Left ventricle myocardium superior (tissue), 1 donor: Measurements from ENCODE around the gene SKIC8. TPM values are rescaled to one million over a fixed set of nuclear protein-coding genes. Genes with fewer than 3 reads are reported as not detected.
"Not testable (repeated sequence)": the region's sequence is repeated elsewhere in the genome, so short reads cannot be mapped to it uniquely, and the experiment has no call there.

ENCODE experiments used
- ATAC-seq: fragments of 200-7000 bp; cut with Tn5 transposase; one replicate; pipeline ENCODE4 v1.9.1; 2020; ENCODE audit warnings: mild to moderate bottlenecking, moderate library complexity
- DNase-seq: peaks from one replicate; pipeline ENCODE4 v3.0.0-alpha.2; 2020
- intact Hi-C: fragments of 100-400 bp; cut with micrococcal nuclease; formaldehyde crosslinking; loops from one replicate; pipeline ENCODE4 v1.11.0; 2022
- total RNA-seq: library from RNA; stranded (reverse); fragmentation: NEBNext Ultra II Directional; extraction: Animal tissue kit (Norgen Biotek cat#: 25700); gene quantifications from one replicate; pipeline ENCODE4 v1.2.1, GENCODE V29; 2021
- donor health status: DM: no; HTN: yes; CAD: no; lungs with severe emphysema.

The SKIC8 gene
- total RNA-seq, 1 donor from 2014 or later, result 27.5 TPM

DNA sequence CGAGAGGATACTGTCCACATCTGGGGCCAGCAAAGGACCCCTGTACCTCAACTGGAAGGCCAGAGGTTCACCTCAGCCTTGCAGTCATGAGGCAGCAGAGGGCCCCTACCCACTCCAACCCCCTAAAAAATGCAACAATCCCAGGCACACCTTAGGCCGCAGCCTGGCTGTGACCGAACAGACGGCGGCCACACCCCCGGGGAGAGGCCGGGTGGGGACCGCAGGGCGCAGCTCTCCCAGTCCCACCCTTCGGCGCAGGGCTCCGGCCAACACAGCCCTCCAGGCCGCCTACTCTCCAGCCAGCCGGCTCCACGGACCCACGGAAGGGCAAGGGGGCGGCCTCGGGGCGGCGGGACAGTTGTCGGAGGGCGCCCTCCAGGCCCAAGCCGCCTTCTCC lies 35.5 kb downstream of the SKIC8 start:
- ATAC-seq (no peak), DNase-seq (peak; percentile 37)
- intact Hi-C loops, result no loop called here

DNA sequence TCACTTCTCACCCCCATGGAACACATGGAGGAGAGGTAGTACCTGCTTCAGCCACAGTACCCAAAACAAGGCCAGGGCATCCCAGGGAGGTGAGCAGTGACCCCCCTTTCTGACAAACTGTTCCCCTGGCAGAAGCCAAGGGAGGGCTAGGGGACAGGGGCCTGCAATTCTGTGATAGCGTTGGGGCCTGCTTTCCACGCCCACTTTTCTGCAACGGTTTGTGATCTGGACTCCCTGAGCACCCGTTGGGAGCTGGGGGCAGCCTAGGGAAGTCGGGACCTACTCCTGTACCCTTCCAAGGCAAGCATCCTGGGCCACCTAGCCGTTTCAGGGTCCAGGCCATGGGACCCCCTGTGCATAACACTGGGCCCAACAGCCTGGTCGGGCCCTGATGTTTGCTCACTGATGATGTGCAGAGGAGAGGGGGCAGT lies 36.0 kb downstream of the SKIC8 start:
- intact Hi-C loops, result no loop called here
- ATAC-seq, result no peak
- no peak for DNase-seq

DNA sequence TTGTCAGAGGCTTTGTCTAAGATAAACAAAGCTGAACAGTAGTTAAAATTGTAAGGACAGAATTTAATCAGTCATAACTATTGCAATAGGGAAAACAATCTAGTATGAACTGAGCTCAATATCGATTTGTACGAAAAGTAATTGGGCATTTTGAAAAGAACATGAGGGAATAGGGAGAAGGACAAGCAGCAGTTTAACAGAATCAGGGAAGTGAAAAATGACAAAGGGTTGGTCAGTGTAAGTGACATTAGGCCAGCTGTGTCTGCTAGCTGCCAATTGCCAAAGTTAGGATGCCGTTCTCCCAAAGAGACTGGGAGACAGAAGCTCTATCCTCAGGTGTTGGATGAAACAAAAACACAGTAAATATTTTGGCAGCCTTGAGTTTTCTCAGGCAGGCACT lies 38.3 kb downstream of the SKIC8 start:
- intact Hi-C loops, result no loop called here
- ATAC-seq (no peak), DNase-seq (no peak)

DNA sequence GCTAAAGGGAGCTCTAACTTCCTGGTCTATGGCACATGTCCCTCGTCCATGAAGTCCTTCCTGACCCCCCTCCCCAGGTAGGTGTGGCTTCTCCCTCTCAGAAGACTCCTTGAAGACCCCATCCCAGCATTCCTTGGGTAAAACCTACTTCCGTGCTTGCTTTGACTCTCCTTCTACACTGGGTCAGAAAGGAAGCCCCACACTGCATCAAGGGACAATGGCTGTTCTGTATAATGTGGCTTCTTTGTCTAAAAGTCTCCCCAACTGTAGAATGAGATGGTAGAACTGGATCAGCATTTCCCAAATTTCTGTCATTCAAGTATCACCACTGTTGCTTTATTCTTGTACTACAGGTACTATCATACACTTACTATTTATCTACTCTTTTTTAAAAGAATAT lies 38.9 kb downstream of the SKIC8 start:
- intact Hi-C loops, result no loop called here
- ATAC-seq, result no peak

DNA sequence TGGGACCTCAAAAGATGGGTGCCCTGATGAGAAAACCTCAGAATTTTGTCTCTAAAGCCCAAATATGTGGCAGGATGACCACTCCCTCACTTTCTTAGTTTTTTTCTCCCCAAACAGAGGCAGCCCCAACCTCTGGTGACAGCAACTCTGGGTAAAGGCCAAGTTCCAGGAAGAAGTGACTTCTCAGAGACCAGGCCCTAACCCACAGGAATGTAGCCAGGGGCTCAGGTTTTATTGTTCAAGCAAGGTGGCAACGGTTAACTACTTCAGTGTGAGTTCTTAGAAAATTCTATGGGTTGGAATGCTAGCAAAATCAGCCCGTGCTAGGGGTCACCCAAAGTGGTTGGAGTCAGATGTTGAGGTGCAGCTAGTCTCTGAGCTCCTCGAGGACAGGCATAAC lies 40.2 kb downstream of the SKIC8 start:
- ATAC-seq (no peak), DNase-seq (no peak)
- intact Hi-C loops, result no loop called here

More for the DNA sequence above, 38.9 kb downstream of the SKIC8 start:
- DNase-seq, result no peak

DNA sequence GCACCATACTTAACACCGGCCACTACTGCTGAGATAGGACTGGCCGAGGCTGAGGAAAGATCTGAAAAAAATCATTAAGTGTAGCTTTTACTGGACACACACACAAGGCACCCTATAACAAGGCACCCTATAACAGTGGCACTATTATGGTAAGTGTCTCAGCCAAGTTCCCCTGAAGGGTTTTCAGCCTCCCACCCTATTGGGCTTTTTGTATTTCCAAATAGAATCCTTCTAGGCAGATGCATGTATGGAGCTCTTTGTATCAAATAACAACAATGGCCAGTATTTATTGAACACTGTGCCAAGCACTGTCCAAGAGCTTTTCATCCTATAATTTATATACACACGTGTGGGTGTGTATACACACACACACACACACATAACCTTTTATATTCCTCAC lies 41.7 kb downstream of the SKIC8 start:
- intact Hi-C loops, result no loop called here
- DNase-seq (no peak), ATAC-seq (no peak)

DNA sequence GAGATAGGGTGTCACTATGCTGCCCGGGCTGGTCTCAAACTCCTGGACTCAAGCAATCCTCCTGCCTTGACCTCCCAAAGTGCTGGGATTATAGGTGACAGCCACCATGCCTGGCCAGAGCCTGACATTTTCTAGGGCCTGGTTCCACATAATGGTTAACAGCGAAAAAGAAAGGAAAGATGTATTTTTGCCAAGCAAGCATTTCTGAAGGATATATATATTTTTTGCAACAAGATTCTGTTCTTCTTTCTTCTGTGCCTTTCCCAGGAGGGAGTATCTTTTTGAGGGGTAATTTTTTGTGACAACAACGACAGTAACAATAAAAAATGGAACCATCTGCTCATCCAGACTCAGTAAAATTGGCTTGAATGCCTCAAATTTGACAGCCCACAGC lies 43.4 kb downstream of the SKIC8 start:
- intact Hi-C loops, result no loop called here
- no peak for ATAC-seq
- DNase-seq, result no peak

DNA sequence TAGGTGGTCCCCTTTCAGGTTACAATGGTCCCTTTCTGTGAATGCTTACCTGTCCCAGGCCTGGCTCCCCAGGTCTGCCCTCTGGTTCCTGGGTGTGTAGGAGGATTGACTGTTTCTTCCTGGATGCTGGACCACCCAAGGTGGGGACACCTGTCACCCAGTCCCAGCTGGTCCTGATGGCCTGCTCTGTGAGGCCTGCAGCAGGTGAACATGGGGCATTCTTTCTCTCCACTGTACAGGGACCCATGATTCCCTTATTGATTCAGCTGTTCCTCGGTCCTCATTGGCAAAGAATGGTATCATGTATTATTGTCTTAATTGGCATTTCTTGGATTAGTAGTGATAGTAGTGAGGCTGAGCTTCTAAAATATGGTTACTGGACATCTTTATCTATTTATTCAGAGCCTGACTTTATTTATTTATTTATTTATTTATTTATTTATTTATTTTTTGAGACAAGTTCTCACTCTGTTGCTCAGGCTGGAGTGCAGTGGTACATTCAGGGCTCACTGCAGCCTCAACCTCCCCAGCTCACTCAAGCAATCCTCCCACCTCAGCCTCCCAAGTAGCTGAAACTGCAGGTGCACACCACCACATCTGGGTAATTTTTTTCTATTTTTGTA lies 43.9 kb downstream of the SKIC8 start:
- no peak for ATAC-seq
- intact Hi-C loops, result no loop called here
- DNase-seq, result no peak

DNA sequence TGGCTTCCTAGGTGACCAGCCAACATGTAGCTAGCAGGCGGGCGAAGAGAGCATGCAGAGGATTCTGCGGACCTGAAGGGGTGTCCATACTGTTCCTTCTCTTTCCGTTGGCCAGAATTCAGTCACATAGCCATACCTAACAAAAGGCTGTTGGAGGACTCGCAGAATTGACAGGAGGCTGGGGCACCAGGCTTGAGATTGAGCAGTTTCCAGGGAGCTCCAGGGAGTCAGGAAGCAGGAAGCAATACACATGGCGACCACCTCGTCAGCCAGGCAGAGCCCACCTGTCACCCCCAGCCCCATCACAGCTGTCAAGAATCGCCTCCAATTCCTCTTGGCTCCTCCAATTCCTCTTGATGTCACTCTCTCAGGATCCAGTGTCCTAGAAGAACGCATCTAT lies 48.3 kb downstream of the SKIC8 start:
- ATAC-seq (no peak), DNase-seq (no peak)
- intact Hi-C loops, result no loop called here

DNA sequence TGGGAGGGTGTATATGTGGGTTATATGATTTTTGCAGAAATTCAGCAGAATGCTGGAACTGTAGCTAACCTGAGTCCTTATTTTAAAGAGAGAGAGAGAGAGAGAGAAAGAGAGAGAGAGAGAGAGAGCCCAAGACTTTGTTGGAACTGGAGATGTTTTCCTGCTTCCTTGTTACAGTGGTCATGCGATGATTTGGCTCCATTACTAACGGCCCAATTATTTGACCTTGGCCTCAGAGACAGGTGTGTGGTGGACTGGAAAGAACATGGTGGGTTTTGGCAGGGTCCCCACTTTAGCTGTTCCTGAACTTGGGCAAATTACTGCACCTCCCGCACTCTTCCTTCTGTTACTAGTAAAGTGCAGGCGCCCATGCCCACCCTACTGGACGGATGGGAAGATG lies 50.3 kb downstream of the SKIC8 start:
- ATAC-seq (no peak), DNase-seq (no peak)
- intact Hi-C loops, result no loop called here

DNA sequence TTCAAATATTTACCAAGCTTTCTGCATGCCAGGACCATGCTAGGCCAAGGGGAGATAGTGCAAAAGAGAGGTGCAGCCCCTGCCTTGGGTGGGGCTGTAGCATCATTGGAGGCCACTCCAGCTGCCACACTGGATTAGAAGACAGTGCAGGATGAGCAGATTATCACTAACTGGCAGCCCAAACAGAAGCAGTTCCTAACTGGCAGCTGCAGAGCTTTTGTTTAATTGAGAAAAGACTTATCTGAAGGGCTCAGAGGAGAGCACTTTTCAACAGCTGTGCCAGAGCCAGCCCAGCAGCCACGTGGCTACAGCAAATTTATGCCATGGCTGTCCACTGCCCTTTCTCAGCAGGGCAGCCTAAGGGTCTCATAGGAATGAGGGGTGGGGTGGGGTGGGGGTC lies 51.5 kb downstream of the SKIC8 start:
- intact Hi-C loops, result no loop called here

DNA sequence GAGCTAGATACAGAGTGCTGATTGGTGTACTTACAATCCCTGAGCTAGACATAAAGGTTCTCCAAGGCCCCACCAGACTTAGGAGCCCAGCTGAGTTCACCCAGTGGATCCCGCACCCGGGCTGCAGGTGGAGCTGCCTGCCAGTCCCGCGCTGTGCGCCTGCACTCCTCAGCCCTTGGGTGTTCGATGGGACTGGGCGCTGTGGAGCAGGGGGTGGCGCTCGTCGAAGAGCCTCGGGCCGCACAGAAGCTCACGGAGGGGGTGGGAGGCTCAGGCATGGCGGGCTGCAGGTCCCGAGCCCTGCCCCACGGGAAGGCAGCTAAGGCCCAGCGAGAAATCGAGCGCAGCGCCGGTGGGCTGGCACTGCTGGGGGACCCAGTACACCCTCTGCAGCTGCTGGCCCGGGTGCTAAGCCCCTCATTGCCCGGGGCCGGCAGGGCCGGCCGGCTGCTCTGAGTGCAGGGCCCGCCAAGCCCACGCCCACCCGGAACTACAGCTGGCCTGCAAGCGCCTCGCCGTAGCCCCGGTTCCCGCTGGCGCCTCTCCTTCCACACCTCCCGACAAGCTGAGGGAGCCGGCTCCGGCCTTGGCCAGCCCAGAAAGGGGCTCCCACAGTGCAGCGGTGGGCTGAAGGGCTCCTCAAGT lies 53.3 kb downstream of the SKIC8 start:
- ATAC-seq, intact Hi-C loops, DNase-seq: not testable (repeated sequence)

More for the DNA sequence above, 51.5 kb downstream of the SKIC8 start:
- no peak for ATAC-seq
- DNase-seq, result no peak

DNA sequence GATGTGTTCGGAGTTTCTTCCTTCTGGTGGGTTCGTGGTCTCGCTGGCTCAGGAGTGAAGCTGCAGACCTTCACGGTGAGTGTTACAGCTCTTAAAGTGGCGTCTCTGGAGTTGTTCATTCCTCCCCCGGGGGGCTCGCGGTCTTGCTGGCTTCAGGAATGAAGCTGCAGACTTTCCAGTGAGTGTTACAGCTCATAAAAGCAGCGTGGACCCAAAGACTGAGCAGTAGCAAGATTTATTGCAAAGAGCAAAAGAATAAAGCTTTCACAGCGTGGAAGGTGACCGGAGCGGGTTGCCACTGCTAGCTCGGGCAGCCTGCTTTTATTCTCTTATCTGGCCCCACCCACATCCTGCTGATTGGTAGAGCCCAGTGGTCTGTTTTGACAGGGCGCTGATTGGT lies 54.0 kb downstream of the SKIC8 start:
- intact Hi-C loops, ATAC-seq, DNase-seq: not testable (repeated sequence)

DNA sequence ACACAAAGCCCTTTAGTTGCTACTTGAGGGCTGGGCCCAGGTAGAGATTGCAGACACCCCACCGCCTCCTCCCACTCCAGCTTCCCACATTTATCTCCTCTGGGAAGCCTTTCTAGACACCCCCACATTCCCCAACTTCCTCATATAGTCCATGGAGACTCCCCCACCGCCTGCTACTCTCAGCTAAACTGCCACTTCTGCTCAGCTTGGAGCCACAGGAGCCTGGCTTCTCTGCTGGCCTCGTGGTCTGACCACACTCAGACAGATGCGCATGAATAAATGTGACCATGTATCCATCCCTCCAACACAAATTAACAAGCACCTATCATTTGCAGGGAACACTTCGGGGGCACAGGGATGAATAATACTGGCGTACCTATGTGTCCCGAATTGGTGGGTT lies 54.5 kb downstream of the SKIC8 start:
- DNase-seq (no peak), ATAC-seq (no peak)
- intact Hi-C loops, result loop anchor here (5.0 kb wide), 2 partner anchors 68 to 133 kb away; no protein-coding TSS in a partner anchor

DNA sequence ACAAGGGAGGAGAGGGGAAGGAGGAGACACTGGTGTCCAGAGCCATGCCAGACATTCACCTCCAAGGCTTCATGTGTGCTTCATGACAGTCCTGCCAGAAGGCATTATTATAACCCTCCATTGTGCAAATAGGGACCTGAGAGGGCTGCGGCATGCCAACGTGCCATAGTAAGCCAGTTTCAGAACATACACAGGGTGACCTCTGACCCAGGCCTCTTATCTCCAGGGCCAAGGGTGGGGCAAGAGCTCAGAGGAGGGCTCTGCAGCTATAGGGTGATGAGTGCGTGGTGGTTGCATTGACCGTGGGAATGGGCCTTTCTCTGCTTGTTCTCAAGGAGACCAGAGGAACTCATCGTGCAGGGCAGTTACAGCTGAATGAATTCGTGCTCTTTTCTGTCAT lies 55.3 kb downstream of the SKIC8 start:
- intact Hi-C loops, result loop anchor here (5.0 kb wide), 2 partner anchors 67 to 132 kb away; no protein-coding TSS in a partner anchor
- ATAC-seq, result no peak
- DNase-seq, result no peak

DNA sequence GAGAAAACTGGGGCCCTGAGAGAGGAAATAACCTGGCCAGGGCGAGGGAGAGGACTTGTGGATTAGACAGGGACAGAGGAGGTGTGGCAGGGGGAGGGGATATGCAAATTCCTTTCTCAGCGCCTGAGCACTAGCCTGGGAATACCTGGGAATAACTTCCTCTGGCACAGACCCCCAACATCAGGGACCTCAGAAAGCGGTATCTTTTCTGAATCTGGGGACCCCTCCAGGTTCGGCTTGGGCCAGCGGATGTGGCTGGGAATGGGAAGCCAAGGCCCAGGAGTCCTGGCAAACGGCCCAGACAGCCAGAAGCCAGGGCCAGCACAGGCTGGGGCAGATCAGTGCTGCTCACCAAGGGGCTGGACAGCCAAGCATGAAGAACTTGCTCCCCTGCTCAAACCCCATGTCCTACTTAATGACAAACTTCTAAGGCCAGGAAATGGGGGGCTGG lies 55.9 kb downstream of the SKIC8 start:
- intact Hi-C loops, result loop anchor here (5.0 kb wide), 2 partner anchors 66 to 131 kb away; no protein-coding TSS in a partner anchor
- ATAC-seq, result peak; percentile 72

DNA sequence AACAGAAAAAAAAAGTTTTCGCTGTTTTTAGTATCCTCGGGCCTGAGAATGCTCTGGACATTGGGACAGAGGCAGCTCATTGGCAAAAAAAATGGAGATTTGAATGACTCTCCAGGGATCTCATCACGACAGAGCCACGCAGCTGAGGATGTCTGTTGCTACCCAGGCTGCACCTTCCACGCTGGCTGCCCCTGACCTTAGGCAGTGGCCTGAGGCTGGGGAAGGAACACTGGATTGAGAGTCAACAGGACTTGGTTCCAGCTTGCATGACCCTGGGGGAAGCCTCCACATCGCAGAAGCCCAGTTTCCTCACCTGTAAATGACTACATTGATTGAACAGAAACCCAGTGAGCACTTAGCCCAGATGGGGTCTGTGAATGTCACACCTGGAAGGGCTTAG lies 56.4 kb downstream of the SKIC8 start:
- no peak for ATAC-seq
- DNase-seq, result no peak
- intact Hi-C loops, result loop anchor here (5.0 kb wide), 2 partner anchors 66 to 131 kb away; no protein-coding TSS in a partner anchor

More for the DNA sequence above, 55.9 kb downstream of the SKIC8 start:
- DNase-seq, result peak; percentile 78

DNA sequence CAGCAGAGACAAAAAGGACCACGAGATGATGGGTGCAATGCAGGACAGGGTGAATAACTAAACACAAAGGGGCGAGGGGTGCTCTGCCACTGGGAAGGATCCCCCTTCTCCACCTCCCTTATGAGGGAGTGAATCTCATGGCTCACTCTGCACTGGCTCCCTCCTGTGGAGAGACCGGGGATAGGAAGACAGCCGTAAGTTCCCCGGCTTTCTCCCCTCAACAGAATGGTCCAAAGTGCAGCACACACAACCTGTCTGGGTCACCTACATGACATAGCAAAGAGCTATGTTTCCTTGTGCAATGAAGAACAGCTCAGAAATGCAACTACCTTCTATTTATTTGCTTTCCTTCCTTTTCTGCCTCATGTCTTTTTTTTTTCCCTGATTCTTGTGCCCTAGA lies 57.3 kb downstream of the SKIC8 start:
- intact Hi-C loops, result loop anchor here (5.0 kb wide), 2 partner anchors 65 to 130 kb away; no protein-coding TSS in a partner anchor
- peak; percentile 44 for ATAC-seq
- no peak for DNase-seq

DNA sequence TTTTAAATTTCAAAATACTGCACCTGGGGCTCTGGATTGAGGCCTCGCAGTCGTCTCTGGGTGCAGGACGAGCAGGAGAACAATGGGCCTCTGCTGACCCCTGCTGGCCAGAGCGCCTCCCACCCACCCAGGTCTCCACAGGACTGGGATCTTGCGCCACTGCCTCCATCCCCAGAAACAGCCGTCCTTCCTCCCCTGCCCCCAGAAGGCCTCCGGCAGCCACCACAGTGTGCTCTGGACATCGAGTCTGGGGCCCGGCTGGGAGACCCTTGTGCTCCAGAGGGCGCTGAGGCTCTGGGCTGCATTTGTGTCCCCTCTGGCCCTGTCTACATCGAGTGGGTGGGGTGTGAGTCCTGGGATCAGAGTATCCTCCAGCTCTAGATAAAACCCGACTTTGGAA lies 58.4 kb downstream of the SKIC8 start:
- ATAC-seq (peak; percentile 95), DNase-seq (peak; percentile 92)
- intact Hi-C loops, result loop anchor here (5.0 kb wide), 2 partner anchors 64 to 129 kb away; no protein-coding TSS in a partner anchor

DNA sequence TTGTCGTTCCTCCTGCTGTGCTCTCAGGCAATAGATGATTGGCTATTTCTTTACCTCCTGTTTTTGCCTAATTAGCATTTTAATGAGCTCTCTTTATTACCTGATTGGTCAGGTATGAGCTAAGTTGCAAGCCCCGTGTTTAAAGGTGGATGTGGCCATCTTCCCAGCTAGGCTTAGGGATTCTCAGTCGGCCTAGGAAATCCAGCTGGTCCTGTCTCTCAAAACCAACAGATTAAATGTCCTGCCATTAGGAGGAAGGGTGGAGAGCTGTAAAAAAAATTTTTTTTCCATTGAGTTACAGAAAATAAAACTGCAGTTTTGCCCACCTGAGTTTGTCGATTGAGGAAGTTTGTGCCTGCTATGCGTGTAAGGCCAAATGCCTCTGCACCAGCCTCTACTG lies 59.6 kb downstream of the SKIC8 start:
- intact Hi-C loops, result loop anchor here (5.0 kb wide), 2 partner anchors 63 to 128 kb away; no protein-coding TSS in a partner anchor
- DNase-seq, result no peak
- no peak for ATAC-seq

DNA sequence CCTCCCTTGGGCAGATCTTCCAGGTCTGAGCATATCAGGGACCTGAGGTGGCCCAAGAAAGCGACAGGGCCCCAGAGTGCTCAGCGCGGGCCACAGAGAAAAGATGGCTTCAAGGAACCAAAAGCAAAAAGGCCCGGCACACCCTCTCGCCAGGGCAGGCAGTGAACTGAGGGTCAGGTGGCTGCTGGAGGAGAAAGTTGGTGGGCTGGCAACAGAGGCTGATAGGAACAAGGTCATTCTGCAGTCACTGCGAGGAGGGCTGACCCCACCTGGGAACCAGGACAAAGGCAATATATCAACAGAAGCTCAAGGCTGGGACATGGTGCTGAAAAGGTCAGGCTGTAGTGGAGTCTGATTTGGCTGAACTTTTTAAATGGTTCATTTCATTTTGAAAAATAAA lies 62.3 kb downstream of the SKIC8 start:
- ATAC-seq (no peak), DNase-seq (no peak)
- intact Hi-C loops, result no loop called here
